ENCODE results near the gene EIF3C.
"Not testable (repeated sequence)": the region's sequence is repeated elsewhere in the genome, so short reads cannot be mapped to it uniquely, and the experiment has no call there.

The EIF3C gene

DNA sequence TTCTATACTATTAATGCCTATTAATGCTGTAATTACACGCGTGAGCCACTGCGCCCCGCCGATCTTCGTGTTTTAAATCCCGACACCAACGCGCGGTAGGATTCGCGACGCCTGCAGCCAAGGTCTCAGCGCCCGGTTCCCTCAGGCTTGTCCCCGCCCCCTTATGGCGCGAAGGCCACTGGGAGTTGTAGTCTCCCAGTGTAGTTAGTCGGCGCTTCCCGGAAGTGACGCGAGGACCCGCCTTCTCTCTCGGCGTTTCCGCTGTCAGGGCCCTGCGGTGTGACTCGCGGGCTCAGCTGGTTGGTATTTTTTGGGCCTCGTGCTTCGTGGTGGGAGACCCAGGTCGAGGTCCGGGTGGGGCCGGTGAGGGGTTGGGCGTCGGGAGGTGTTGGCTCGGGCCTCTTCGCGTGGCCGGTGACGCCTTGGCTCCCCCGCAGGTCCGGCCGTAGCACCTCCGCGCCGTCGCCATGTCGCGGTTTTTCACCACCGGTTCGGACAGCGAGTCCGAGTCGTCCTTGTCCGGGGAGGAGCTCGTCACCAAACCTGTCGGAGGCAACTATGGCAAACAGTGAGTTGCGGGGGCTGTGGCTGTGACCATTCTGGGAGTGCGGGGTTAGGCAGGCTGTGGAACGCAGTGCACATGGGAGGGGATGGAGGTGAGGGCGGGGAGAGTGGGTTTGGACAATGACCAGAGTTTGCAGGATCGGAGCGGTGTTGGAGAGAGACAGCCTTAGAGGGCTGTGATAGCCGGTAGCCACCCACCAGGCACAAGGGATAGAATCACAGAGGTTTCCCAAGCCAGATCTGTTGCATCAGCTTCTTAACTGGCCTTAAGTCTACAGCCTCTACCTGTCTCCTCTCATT, at the start of gene EIF3C:
TSS of gene EIF3C (plus strand) at position 245 of the 864 bp plus-strand sequence. CDS start at position 468, 223 bp downstream.
- not testable (repeated sequence) for DNase-seq (ENCODE audit: low spot score)

DNA sequence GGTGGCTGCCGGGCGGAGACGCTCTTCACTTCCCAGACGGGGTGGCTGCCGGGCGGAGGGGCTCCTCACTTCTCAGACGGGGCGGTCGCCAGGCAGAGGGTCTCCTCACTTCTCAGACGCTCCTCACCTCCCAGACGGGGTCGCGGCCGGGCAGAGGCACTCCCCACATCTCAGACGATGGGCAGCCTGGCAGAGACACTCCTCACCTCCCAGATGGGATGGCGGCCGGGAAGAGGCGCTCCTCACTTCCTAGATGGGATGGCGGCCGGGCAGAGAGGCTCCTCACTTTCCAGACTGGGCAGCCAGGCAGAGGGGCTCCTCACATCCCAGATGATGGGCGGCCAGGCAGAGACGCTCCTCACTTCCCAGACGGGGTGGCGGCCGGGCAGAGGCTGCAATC, 45.0 kb upstream of the EIF3C start:
- DNase-seq (ENCODE audit: low spot score), result not testable (repeated sequence)

DNA sequence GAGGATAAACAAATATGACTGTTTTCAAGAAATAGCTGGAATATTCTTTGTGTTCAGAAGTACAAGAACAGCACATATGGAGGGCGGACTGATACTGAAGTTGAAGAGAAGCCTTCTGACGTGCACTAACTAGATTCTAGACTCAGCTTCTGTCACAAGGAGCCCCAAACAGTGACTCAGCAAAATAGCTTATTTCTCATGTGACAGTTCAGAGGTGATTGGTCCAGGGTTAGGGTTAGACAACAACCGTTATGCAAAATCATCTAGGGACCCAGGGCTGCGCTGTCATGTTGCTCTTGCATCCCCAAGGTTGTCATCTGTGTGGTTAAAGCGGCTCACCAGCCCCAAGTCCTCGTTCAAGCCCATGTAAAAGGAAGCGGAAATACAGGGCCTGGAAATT, 43.8 kb upstream of the EIF3C start:
- not testable (repeated sequence) for DNase-seq (ENCODE audit: low spot score)

- not testable (repeated sequence) for DNase-seq (ENCODE audit: low spot score)
Observed at GRCh38 chr16:28668199-28668598, 43.1 kb upstream of the EIF3C start.

DNA sequence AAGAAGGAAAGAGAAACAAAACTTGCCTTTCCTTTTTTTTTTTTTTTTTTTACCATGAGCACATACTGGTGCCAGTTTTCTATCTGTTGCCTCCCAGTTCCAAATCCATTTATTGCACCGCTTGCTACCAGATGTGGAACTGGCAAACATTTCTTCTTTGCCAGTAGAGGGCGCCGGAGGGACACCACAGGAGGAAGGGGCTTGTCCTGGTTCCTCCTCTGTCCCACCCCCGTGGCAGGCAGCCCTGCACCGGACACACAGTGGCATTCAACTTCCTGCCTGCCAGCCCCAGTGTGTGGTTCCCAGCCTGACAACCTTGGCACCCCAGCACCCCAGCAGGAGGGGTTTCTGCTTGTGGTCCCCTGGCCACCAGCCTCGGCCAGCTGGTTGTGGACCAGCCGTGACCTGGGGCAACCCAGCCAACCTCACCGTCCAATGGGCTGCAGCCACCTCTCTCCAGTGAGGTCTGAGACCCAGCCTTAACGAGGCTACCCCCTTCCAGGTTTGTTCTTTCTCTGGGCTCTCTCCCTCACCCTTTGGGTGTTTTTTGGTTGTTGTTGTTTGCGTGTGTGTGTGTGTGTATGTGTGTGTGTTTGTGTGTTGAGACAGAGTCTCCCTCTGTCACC, 22.8 kb upstream of the EIF3C start:
- DNase-seq (ENCODE audit: low spot score), result not testable (repeated sequence)

DNA sequence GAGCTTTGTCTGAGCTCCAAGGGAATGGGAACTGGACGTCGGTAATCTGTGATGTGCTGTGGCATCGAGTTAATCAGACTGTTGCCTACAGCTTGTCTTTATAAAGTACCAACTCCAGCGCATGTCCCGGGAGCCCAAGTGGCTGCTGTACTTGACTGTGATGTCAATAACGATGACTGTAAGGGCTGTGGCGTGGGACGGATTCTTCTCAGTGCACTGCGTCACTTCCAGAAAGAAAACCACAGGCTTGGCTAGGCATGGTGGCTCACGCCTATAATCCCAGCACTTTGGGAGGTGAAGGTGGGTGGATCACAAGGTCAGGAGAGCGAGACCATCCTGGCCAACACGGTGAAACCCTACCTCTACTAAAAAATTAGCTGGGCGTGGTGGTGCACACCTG, 21.8 kb upstream of the EIF3C start:
- not testable (repeated sequence) for DNase-seq (ENCODE audit: low spot score)

DNA sequence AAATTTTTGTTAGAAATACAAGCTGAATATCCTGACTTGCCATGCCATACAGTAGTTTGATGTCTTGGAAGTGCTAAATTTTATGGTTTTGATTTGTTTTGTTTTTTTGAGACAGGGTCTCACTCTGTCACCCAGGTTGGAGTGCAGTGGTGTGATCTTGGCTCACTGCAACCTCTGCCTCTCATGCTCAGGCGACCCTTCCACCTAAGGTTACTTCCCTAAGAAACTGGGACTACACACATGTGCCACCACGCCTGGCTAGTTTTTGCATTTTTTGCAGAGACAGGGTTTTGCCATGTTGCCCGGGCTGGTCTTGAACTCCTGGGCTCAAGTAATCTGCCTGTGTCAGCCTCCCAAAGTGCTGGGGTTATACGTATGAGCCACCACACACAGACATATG, 19.5 kb upstream of the EIF3C start:
- not testable (repeated sequence) for DNase-seq (ENCODE audit: low spot score)

- DNase-seq (ENCODE audit: low spot score), result not testable (repeated sequence)
Observed at GRCh38 chr16:28693257-28693950, 17.9 kb upstream of the EIF3C start.

DNA sequence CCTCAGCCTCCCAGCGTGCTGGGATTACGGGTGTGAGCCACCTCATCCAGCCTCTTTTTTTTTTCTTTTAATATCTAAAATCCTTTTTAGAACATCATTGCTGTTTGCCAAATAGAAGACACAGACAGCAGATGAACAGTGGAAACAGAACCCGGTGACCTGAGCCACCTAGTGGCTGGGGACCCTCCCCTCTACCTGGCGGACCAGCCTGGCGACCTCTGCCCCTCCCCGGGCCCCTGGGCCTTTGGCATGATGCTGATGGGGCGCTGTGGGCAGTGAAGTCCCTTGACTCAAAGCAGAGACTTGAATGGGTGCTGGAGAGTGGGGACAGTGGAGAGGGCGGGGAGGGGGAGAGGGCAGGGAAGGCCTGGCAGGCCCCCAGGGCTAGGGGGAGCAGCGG, 11.5 kb upstream of the EIF3C start:
- not testable (repeated sequence) for DNase-seq (ENCODE audit: low spot score)

- DNase-seq (ENCODE audit: low spot score), result not testable (repeated sequence)
Observed at GRCh38 chr16:28700349-28700748, 10.9 kb upstream of the EIF3C start.

GRCh38 chr16:28701384-28701783, 9.9 kb upstream of the EIF3C start:
- DNase-seq (ENCODE audit: low spot score), result not testable (repeated sequence)

DNA sequence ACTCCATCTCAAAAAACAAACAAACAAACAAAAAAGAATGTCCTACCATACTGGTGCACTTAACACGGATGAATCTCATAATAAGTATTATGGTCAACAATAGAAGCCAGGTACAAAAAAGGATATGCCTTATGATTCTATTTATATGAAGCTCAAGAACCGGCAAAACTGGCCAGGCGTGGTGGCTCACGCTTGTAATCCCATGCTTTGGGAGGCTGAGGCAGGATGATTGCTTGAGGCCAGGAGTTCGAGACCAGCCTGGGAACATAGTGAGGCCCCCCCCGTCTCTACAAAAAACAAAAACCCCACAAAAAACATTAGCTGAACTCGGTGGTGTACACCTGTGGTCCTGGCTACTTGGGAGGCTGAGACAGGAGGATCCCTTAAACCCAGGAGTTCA, 7.0 kb upstream of the EIF3C start:
- not testable (repeated sequence) for DNase-seq (ENCODE audit: low spot score)

DNA sequence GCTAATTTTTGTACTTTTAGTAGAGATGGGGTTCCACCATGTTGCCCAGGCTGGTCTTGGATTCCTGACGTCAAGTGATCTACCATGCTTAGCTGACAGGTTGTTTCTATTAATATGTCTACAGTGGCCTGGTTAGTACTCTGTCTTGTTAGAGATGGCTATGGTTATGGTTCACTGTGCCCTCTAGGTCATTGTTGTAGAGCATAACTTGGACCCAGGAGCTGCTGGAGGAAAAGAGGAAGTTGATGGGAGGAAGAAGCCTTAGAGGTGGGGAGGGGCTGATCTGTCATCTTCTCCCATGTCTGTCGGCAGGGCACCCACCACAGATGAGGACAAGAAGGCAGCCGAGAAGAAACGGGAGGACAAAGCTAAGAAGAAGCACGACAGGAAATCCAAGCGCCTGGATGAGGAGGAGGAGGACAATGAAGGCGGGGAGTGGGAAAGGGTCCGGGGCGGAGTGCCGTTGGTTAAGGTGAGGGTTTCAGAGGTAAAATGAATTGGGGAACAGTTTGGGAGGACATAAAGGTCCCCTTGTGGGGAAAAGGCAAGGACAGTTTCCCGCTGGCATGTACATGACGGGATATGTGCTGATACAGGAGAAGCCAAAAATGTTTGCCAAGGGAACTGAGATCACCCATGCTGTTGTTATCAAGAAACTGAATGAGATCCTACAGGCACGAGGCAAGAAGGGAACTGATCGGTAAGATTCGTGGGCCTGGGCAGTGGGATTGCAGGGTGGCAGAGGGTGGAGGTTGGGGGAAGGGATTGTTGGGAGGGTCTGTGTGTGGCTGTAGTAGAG, 11.8 kb downstream of the EIF3C start:
- DNase-seq (ENCODE audit: low spot score), result not testable (repeated sequence)

- not testable (repeated sequence) for DNase-seq (ENCODE audit: low spot score)
Observed at GRCh38 chr16:28731253-28731652, 20.0 kb downstream of the EIF3C start.

- DNase-seq (ENCODE audit: low spot score), result not testable (repeated sequence)
Observed at GRCh38 chr16:28732455-28733124, 21.3 kb downstream of the EIF3C start.

DNA sequence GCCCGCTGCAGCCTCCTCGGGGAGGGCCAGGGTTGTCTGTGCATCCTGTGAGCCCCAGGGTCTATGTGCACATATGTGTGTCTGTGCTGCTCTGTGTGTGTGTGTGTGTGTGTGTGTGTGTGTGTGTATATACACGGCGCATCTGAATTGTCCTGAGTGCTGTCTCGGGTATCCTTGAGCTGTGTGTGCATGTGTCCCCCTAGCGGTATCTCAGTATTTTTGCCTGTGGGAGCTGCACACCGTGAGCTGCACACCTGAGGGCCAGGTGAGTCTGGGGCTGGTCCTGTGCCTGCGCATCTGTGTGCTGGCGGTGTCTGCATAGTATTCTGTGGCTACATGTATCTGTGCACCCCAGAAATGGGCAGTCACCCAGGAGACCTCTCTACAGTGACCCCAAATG, 28.5 kb downstream of the EIF3C start:
- not testable (repeated sequence) for DNase-seq (ENCODE audit: low spot score)

- DNase-seq (ENCODE audit: low spot score), result not testable (repeated sequence)
Observed at GRCh38 chr16:28740631-28741030, 29.4 kb downstream of the EIF3C start.

DNA sequence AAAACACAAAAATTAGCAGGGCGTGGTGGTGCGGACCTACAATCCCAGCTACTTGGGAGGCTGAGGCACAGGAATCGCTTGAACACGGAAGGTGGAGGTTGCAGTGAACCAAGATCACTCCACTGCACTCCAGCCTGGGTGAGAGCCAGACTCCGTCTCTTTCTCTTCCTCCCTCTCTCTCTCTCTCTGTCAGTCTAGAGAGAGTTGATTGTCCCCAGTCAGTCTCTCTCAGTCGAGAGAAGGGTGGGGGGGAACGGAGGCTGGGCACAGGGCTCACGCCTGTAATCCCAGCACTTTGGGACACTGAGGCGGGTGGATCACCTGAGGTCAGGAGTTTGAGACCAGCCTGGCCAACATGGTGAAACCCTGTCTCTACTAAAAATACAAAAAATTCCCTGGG, 30.0 kb downstream of the EIF3C start:
- DNase-seq (ENCODE audit: low spot score), result not testable (repeated sequence)

DNA sequence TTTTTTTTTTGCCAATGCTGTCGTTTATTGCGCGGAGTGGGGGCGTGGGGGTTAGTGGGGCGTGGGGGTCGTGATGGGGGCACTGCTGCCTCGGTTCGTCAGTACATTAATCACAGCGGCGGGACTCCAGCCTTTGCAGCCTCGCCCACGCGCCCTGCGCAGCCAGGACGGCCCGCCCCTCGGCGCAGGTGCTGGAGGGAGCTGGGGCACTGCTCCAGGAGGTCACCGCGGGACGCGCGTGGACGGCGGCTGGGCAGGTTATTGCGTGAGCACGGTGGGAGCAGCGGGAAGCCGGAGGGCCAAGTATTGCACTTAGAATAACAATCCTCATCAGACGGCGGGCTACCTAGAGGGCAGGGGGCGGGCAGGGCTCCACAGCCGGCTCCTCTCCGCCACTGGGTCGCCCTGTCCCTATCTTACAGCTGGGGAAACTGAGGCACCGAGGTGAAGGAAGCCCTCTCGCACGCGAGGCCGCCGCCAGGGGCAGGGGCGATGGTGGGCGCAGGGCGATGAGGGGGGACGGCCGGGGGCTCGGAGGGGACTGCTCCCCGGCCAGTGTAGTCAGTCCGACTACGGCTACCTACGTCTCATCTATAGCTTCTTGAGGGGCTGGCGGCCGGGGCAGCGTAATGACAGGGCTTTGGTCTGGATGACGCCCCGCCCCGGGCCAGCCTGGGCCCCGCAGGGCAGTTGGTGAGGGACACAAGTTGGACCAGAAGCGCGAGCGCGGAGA, 35.5 kb downstream of the EIF3C start:
- DNase-seq (ENCODE audit: low spot score), result not testable (repeated sequence)

GRCh38 chr16:28749997-28750465, 38.8 kb downstream of the EIF3C start:
- not testable (repeated sequence) for DNase-seq (ENCODE audit: low spot score)
